ENCODE results near the gene MAD1L1.
"Not testable (repeated sequence)": the region's sequence is repeated elsewhere in the genome, so short reads cannot be mapped to it uniquely, and the experiment has no call there.

The MAD1L1 gene

DNA sequence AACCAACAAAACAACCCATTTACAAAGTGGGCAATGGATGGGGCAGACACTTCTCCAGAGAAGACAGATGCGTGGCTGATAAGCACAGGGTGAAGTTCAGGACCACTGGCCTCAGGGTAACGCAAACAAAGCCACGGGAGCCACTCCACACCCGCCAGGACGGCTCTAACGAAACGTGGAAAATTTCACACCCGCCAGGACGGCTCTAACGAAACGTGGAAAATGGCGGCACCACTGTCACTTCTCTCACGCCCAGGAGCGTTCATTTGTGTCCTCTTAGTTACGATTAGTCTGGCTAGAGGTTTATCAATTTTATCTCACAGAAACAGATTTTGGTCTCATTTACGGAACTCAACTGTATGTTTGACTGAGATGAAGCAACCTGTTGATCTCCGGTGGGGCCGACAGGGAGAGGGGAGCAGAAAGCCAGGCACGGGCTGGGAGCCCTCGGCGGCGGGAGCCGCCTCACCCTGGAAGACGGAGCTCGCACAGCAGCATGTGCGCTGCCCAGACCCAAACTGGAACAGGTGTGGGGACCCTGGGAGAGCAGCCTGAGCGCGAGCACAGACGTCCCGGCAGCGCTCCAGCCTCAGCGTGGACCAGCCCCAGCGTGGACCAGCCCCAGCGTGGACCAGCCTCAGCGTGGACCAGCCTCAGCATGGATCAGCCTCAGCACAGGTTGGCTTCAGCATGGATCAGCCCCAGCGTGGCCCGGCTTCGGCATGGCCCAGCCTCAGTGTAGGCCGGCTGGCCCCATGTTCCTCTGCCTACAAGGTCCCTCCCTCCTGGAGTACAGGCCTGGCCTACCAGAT, 243.5 kb downstream of the MAD1L1 start:
- DNase-seq (ENCODE audit: low read depth in 3 of 3), result no peak

DNA sequence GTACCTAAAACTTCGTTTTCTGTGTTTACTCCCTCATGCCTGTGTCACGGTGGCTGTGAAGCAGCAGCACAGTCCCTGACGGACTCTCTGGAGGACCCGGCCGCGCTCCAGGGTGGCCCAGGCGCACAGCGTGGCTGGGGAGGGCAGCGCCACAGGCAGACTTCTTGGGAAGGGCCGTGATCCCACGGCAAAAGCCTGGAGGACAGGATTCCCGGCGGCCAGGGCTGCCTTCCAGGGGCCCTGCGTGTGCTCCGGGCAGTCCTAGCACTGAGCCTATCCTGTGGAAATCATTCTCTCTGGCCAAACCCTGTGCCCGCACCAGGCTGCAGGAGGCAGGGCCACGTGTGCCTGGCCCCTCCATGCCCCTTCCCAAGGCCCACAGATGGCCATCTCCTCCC, 244.2 kb downstream of the MAD1L1 start:
- DNase-seq (ENCODE audit: low read depth in 3 of 3), result no peak

DNA sequence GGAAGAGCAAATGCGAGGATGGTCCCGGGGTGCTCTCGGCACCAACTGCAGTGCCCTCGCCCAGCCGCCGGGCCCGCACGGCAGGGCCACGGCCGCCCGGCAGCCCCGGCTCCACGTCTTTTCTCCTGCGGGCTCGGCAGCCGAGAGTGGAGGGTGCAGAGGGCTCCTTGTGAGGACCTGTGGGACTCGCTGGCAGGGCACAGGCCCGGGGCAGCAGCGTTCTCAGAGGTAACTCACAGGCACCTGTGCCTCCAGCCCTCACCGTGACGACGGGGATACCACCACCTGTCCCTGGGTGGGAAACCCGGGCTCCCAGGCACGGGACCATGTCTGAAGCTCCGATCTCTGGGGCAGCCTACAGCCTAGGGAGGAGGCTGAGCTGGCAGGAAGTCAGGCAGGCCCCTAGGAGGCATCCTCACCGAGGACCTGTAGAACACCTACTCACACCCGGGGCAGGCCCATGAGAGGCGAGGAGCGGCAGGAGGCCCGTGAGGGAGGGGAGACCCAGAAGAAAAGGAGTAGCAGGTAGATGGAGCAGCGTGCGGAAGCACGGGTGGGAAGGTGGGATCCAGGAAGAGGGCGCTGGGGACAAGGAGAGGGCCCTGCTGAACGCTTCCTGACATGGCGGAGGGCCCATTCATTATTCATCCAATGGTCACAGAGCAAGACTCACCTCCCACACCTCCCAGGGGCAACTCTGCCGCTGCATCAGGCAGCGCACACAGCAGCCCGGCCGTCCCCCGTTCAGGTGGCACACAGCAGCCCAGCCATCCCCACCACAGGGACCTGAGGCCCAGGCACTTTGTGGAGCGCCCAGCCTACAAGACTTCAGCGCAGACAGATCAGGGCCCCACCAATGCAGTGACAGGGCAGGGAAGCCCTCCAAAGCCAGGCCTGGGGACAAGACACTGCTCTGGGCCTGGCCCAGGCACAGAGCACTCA, 244.9 kb downstream of the MAD1L1 start:
- DNase-seq (ENCODE audit: low read depth in 3 of 3), result no peak

DNA sequence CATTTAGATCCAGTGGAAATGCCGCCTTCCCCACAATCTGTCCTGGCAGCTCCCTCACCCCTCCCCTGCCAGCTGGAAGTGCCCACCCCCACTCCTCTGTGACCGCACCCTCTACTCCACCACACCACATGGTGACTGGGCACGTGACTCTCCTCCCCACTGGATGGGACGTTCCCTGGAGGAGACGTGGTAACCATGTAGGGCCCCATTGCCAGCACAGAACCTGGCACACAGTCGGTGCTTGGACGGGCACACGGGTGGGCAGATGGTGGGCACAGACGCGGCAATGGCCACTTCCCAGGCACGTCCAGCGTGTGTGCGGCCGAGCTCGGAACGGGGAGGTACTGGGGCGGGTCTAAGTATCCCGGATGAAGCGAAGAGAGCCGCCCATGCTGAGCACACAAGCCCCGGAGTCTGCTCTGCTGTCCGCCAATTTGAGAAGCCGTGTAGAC, 245.6 kb downstream of the MAD1L1 start:
- no peak for DNase-seq (ENCODE audit: low read depth in 3 of 3)

DNA sequence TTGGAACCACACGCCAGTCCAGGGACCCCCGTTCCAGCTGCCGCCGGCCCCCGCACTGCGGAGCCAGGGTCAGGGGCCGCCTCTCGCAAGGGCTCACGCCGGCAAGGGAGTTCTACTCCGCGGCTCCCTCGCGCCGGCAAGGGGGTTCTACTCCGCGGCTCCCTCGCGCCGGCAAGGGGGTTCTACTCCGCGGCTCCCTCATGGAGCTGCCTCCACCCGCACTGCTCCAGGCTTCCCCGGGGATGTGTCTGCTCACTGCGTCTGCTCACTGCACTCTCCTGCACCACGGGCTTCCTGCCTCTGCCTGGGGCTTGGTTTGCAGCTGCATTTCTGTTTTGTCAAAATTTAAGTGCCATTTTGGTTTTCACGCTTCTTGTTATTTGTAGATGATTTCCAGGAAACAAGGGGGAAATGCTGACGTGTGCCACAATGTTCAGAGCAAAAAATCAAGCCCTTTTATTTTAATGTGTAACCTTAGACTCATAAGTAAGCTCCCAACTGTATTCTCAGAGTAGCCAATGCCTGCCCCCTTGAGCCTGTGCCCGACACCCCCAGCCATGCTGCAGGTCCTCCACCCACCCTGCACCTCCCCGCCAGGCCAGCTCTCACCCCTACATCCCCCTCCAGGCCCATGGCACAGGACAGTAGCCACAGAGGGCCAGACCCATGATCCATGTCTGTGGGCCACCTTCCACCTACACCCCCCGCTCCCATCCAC, 246.2 kb downstream of the MAD1L1 start:
- DNase-seq (ENCODE audit: low read depth in 3 of 3), result no peak

DNA sequence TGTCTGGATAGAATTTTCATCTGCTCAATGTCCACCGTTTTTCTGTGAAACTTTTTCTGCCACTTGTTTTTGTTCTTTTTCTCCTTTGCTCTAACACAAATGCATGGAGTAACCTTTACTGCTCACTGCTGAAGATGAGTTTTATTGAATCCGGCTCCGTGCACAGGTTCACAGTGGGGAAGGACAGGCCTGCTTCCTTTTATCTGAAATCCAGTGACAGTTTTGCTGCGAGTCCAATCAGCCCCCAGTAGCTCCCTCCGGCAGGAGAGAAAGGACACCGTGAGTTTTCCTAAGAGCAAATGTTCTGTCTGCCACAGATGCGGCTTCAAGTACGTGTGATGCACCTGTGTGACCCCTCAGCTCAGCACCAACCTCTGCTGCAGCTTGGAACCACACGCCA, 246.8 kb downstream of the MAD1L1 start:
- DNase-seq (ENCODE audit: low read depth in 3 of 3), result no peak

DNA sequence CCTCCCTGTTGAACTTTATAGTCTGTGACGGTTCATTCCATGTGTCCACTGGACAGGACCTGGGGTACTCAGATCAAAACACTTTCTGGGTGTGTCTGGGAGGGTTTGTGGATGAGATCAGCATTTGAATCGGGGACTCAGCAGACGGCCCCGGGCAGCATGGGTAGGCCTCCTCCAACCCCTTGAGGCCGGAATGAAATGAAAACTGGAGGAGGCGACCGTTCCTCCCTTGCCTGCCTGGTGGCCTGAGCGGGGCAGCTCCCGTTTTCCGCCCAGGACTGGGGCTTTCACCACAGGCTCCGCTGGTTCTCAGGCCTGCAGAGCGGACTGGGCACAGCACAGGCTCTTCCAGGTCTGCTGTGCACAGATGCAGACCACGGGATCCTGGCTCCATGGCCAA, 247.7 kb downstream of the MAD1L1 start:
- DNase-seq (ENCODE audit: low read depth in 3 of 3), result no peak

DNA sequence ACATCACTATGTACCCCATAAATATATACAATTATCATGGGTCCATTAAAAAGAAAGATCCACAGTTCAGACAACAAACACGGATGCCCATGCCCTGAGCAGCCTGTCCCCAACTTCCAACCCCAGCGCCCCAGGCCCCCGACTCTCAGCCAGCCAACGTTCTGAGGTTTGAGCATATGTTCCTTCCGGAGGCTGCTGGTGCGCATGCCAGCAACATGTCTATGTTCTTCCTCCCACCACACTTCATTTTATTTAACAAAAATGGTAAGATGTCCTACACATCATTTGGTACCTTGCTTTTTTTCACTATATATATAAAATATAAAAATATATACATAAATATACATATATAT, 250.9 kb downstream of the MAD1L1 start:
- no peak for DNase-seq (ENCODE audit: low read depth in 3 of 3)

DNA sequence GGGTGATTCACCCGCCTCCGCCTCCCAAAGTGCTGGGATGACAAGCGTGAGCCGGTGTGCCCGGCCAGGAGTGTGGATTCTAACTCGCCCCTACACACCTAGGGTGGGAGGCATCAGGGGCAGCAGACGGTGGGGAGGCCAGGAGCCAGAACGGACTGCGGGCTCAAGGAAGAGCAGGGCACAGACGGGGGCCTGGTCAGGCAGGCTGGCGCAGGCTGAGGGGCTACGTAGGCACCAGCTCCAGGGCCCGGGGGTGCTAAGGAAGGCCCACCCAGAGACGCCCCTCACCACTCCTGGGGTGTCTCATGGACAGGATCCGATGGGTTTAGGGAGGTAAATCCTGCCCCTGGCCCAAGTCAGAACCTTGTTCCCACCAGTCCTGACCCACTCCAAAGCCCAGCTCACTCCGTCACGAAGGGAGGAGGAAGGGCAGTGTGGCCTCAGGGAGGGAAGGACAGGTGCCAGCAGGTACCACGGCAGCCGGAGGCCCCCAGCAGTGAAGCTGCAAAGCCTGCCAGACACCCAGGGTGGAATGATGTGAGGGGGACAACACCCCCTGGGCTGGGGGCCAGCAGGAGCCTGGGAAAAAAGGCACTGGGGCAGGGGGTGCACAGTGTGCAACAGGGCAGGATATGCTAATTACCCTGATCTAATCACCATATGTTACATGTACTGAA, 251.4 kb downstream of the MAD1L1 start:
- DNase-seq (ENCODE audit: low read depth in 3 of 3), result no peak

DNA sequence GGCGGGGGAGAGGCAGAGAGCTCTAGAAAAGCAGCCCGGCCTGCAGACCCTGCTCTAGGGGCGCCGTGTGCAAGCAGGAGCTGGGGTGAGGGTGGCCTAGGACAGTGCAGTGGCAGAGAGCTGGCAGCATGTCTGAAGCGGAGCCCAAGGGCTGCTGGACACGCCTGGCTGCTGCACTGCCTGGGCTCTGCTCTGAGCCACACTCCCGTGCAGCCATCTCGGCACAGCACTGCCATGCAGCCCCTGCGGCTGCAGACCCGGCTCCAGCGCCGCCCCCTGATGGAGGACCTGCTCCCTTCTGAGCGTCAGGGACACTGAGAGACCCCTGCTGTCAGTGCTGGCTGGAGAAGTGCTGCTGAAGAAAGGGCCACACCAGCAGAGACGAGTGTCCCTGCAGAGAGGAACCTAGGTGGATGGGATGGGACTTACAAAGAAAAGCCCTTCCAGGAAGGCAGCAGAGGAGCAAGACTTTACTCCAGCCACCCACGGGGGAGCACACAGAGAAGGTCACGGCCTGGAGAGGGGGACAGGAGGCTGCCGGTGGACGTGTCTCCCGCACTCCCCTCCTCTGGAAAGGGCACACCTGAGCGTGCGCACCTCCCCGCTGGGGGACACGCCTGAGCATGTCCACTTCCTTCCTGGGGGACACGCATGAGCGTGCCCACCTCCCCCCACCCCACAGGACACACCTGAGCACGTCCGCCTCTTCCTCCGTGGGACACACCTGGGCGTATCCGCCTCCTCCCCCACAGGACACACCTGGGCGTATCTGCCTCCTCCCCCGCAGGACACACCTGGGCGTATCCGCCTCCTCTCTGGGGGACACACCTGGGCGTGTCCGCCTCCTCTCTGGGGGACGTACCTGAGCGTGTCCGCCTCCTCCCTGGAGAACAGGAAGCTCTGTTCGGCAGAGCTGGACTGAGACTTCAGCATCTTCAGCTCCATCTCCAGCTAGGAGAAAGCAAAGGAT, 252.9 kb downstream of the MAD1L1 start:
- no peak for DNase-seq (ENCODE audit: low read depth in 3 of 3)

DNA sequence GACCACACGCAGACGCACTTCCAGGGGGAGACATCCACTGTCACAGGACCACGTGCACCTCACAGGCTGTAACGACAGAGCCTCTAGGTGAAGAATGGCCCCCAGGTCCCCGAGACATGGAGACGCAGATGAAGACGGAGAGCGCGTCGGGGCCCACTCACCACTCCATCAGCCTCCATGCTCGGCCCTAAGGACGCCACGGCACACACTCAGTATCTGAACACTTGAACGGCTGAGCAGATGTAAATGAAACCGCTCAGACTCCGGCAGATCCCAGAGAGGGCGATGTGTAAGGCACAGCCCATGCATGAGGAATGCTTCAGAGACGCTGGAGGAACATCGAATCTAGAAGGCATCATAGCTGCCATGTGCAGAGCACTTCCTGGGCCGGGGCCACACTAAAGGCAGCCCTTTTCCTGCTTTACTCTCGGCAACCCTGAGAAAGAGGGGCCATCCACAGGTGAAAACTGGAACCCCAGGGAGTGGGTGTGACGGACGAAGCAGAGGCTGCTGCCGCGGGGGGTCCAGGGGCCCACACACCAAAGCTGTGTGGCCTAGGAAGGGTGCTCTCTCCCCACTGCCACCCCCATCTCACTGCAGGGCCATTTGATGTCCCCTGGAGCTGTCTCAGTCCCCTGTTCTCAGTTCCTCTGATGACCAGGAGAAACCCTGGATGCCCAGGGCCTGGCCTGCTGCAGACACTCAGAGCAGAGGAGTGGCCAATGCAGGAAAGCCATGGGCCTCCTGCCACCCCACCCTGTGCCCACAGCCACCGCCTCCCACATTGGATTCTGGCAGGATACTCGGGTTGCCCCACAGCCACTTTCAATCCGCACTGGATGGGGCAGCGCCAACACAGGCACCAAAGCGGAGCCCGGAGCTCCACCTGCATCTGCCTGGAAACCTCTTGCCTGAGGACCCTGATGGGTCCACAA, 253.8 kb downstream of the MAD1L1 start:
- DNase-seq (ENCODE audit: low read depth in 3 of 3), result no peak

DNA sequence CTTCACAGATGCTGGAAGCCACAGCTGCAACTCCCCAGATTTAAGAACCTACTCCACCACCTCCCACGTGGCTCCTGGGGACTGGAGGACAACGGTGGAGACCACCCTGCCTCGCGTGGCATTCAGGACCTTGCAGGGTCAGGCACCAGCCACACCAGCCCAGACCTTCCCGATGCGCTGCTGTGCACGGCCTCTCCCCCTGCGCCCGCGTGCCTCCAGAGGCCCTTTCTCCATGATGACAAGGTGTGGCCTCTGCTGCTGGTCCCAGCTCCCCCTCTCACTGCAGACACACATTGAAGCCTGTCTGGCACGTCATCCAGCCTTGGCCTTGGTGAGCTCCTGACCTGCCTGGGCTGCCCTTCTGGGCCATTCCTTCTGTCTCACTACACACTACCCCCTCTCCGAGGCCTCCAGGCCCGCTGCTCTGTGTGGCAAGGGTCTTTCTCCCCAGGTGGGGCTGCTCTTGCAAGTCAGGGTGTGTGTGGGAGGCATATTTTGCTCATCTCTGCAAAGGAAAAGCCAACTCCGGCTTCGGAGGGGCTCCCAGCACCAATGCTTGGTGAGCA, 254.8 kb downstream of the MAD1L1 start:
- no peak for DNase-seq (ENCODE audit: low read depth in 3 of 3)

DNA sequence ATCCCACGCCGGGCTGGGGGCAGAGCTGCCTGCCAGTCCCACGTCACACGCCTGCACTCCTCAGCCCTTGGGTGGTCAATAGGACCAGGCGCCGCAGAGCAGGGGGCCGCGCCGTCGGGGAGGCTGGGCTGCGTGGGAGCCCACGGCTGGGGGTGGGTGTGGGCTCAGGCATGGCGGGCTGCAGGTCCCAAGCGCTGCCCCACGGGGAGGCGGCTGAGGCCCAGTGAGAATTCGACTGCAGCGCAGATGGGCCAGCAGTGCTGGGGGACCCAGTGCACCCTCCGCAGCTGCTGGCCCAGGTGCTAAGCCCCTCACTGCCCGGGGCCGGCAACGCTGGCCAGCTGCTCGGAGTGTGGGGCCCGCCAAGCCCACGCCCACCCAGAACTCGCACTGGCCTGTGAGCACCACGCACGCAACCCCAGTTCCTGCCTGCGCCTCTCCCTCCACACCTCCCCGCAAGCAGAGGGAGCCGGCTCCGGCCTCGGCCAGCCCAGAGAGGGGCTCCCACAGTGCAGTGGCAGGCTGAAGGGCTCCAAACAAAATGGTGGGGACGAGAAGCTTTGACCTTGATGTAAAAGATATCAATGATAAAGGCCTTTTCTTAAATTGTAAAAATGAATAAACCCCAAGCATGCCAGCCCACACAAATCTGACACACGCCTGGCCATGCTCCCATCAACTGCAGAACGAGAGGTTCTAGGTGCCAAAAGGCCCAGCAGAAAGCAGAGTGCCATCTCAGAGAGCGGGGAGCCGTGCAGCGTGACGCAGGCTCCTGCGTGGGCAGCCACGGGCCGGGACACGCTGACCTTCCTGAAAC, 255.5 kb downstream of the MAD1L1 start:
- no peak for DNase-seq (ENCODE audit: low read depth in 3 of 3)

DNA sequence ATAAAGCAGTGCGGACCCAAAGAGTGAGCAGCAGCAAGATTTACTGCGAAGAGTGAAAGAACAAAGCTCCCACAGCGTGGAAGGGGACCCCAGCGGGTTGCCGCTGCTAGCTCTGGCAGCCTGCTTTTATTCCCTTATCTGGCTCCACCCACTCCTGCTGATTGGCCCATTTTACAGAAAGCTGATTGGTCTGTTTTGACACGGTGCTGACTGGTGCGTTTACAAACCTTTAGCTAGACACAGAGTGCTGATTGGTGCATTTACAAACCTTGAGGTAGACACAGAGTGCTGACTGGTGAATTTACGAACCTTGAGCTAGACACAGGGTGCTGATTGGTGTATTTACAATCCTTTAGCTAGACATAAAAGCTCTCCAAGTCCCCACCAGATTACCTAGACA, 256.2 kb downstream of the MAD1L1 start:
- not testable (repeated sequence) for DNase-seq (ENCODE audit: low read depth in 3 of 3)

DNA sequence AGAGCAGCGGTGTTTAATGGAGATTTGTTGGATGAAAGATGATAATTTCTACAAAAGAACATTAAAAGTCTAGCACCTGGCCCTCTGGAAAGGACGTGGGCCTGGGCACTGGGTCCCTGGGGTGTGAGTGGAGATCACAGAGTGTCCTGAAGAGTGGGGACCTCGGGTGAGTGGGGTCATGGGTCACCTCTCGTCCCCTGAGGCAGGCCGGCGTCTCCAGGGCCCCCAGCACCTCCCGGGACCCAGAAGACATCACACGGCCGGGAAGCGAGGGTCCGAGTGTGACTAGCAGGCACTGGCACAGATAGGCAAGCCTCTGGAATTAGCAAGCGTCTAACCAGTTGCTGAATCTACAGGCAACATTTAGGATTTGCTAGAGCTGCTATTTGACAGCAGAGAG, 257.2 kb downstream of the MAD1L1 start:
- DNase-seq (ENCODE audit: low read depth in 3 of 3), result no peak

DNA sequence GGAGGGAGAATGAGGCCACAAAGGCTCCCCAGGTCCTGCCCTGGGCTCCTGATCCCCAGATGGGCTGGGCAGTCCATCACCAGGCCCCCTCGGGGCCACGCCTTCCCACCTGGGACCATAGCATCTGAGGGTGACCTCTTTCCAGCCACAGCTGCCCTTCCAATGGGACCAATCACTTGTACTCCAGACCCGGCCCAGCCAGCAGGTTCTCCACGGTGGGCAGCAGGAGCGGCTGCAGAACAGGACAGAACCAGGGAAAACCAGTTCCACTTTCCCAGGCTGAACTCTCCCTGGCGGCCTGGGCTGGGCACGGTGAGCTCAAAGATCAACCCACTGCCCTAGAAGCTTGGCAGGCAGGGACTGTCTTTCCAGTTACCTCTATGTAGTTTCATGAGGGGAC, 257.6 kb downstream of the MAD1L1 start:
- no peak for DNase-seq (ENCODE audit: low read depth in 3 of 3)

DNA sequence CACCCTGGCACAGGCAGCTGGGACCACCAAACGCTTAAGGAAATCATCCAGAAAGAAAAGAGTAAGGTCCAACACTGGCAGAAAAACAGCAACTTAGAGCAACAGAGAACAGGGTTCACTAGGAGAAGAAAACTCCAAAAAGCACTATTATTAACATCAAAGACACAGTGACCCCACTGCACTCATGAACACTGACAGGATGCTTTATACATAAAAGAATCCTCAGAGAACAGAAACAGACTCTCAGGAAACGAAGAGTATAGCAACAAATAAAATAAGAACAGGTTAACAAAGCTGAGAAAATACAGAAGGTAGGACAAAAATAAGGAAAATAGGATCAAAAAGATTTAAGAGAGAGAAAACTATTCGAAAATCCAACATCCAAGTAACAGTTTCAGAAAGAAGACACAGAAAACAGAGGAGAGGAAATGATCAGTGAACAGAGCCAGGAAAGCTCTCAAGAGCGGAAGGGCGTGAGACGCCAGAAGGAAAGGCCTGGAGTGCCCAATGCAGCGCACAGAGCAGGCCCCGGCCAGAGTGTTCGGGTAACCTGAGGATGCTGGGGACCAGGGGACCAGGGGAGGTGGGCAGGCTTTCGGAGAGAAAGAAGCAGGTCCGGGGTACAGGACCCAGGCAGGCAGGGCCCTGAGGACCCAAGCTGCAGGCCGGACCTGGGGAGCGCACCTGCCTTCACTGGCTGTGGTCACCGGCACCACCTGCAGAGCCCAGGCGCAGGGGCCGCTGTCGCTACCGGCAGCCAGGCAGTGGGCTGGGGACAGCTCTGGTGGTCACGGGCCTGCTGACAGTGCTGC, 258.2 kb downstream of the MAD1L1 start:
- no peak for DNase-seq (ENCODE audit: low read depth in 3 of 3)
